ENCODE results near the gene SERPINB6.

Gene SERPINB6

GRCh38 chr6:2951728-2952127 is 19.6 kb downstream of the SERPINB6 start:
- Histone ChIP-seq H3F3A (ENCODE audit: control insufficient read depth, insufficient read depth) (no peaks in the 10 kb centered on the region), H3K79me2 (ENCODE audit: control insufficient read depth, low read length) (no peaks in the 10 kb centered on the region), H3K9me3 (ENCODE audit: control insufficient read depth, insufficient read depth, low read length) (no peaks in the 10 kb centered on the region), H3K36me3 (ENCODE audit: control insufficient read depth, low read length) (no peaks in the 10 kb centered on the region), H3K4me3 (ENCODE audit: low read length) (no peak overlapping the region), H3K27ac (ENCODE audit: low read depth, low read length) (no peak overlapping the region), H3K27me3 (ENCODE audit: control insufficient read depth, low read length) (no peaks in the 10 kb centered on the region), H3K4me2 (ENCODE audit: low read length) (peak overlapping the region; percentile 56), H3K4me1 (ENCODE audit: control insufficient read depth, low read length) (peaks cover 20% of the 10 kb centered on the region), H3K9me2 (replicated peaks; ENCODE audit: control insufficient read depth, low read length) (no peaks in the 10 kb centered on the region), H4K20me1 (ENCODE audit: control insufficient read depth, insufficient read depth, low read depth, low read length) (no peaks in the 10 kb centered on the region)
- TF ChIP-seq EZH2phosphoT487 (IDR thresholded peaks at IDR 0.05; ENCODE audit: borderline replicate concordance, low read length) (no peak), CTCF (IDR thresholded peaks at IDR 0.05; ENCODE audit: low read depth, low read length, poor library complexity, severe bottlenecking) (no peak)

GRCh38 chr6:2950713-2951112 is 20.7 kb downstream of the SERPINB6 start:
- no peaks in the 10 kb centered on the region for H3K9me3 ChIP-seq (ENCODE audit: control insufficient read depth, insufficient read depth, low read length)
- no peak for TF ChIP-seq CTCF (IDR thresholded peaks at IDR 0.05; ENCODE audit: low read depth, low read length, poor library complexity, severe bottlenecking)
- TF ChIP-seq EZH2phosphoT487 (IDR thresholded peaks at IDR 0.05; ENCODE audit: borderline replicate concordance, low read length): no peak
- H3K4me3 ChIP-seq (ENCODE audit: low read length): no peak overlapping the region
- H3K79me2 ChIP-seq (ENCODE audit: control insufficient read depth, low read length): no peaks in the 10 kb centered on the region
- no peaks in the 10 kb centered on the region for H3K27me3 ChIP-seq (ENCODE audit: control insufficient read depth, low read length)
- H3F3A ChIP-seq (ENCODE audit: control insufficient read depth, insufficient read depth): no peaks in the 10 kb centered on the region
- H3K27ac ChIP-seq (ENCODE audit: low read depth, low read length): no peak overlapping the region
- H3K4me1 ChIP-seq (ENCODE audit: control insufficient read depth, low read length): peaks cover 30% of the 10 kb centered on the region
- no peaks in the 10 kb centered on the region for H3K9me2 ChIP-seq (replicated peaks; ENCODE audit: control insufficient read depth, low read length)
- no peaks in the 10 kb centered on the region for H3K36me3 ChIP-seq (ENCODE audit: control insufficient read depth, low read length)
- H3K4me2 ChIP-seq (ENCODE audit: low read length): no peak overlapping the region
- no peaks in the 10 kb centered on the region for H4K20me1 ChIP-seq (ENCODE audit: control insufficient read depth, insufficient read depth, low read depth, low read length)

GRCh38 chr6:2949536-2950083 is 21.8 kb downstream of the SERPINB6 start:
- Histone ChIP-seq H3F3A (ENCODE audit: control insufficient read depth, insufficient read depth) (no peaks in the 10 kb centered on the region), H3K27me3 (ENCODE audit: control insufficient read depth, low read length) (no peaks in the 10 kb centered on the region), H3K79me2 (ENCODE audit: control insufficient read depth, low read length) (no peaks in the 10 kb centered on the region), H3K4me1 (ENCODE audit: control insufficient read depth, low read length) (peaks cover 40% of the 10 kb centered on the region), H3K4me3 (ENCODE audit: low read length) (no peak overlapping the region), H4K20me1 (ENCODE audit: control insufficient read depth, insufficient read depth, low read depth, low read length) (no peaks in the 10 kb centered on the region), H3K36me3 (ENCODE audit: control insufficient read depth, low read length) (no peaks in the 10 kb centered on the region), H3K9me3 (ENCODE audit: control insufficient read depth, insufficient read depth, low read length) (no peaks in the 10 kb centered on the region), H3K27ac (ENCODE audit: low read depth, low read length) (no peak overlapping the region), H3K4me2 (ENCODE audit: low read length) (no peak overlapping the region), H3K9me2 (replicated peaks; ENCODE audit: control insufficient read depth, low read length) (no peaks in the 10 kb centered on the region)
- TF ChIP-seq EZH2phosphoT487 (IDR thresholded peaks at IDR 0.05; ENCODE audit: borderline replicate concordance, low read length) (no peak), CTCF (IDR thresholded peaks at IDR 0.05; ENCODE audit: low read depth, low read length, poor library complexity, severe bottlenecking) (no peak)
